OCI-LY3 (cell line): ENCODE measurements around the gene EYS.
"Not testable (repeated sequence)": the region's sequence is repeated elsewhere in the genome, so short reads cannot be mapped to it uniquely, and the experiment has no call there.

Experiments used
- H2AFZ ChIP-seq: fragments of 200-600, 300-600 bp; shearing (Covaris generic); 2 replicates; pipeline ENCODE4 v1.6.0; 2014; ENCODE audit warnings: antibody characterized with exemption, low read depth, low read length
- H3K27ac ChIP-seq: fragments of 200-600, 300-600 bp; sonication (generic); 2 replicates; pipeline ENCODE4 v1.5.1; 2014; ENCODE audit warnings: mild to moderate bottlenecking, low read length, moderate library complexity, mixed read lengths
- H3K27me3 ChIP-seq: fragments of 200-600, 300-600 bp; sonication (generic); 2 replicates; pipeline ENCODE4 v1.6.1; 2014; ENCODE audit warnings: low read depth, low read length, mixed read lengths
- H3K36me3 ChIP-seq: fragments of 200-600, 300-600 bp; sonication (generic); replicated peaks from 2 replicates; pipeline ENCODE3; 2014; ENCODE audit warnings: low read depth, low read length, mixed read lengths
- H3K4me1 ChIP-seq: fragments of 300-600, 200-600 bp; sonication (generic); 2 replicates; pipeline ENCODE4 v1.6.1; 2014; ENCODE audit warnings: low read length, mixed read lengths
- H3K4me2 ChIP-seq: fragments of 200-600, 300-600 bp; sonication (generic); 2 replicates; pipeline ENCODE4 v1.6.1; 2014; ENCODE audit warnings: low read length, mixed read lengths
- H3K4me3 ChIP-seq: fragments of 300-600, 200-600 bp; sonication (generic); 2 replicates; pipeline ENCODE4 v1.5.1; 2014; ENCODE audit warnings: antibody characterized with exemption, mild to moderate bottlenecking, low read length, moderate library complexity
- H3K79me2 ChIP-seq: fragments of 300-600, 200-600 bp; shearing (Covaris generic); 2 replicates; pipeline ENCODE4 v1.6.1; 2014; ENCODE audit warnings: mild to moderate bottlenecking, low read length, mixed read lengths
- H3K9ac ChIP-seq: fragments of 300-600, 200-600 bp; shearing (Covaris generic); 2 replicates; pipeline ENCODE4 v1.6.0; 2014; ENCODE audit warnings: mild to moderate bottlenecking, low read length, moderate library complexity
- H3K9me3 ChIP-seq: fragments of 200-600, 300-600 bp; shearing (Covaris generic); 2 replicates; pipeline ENCODE4 v1.6.1; 2014; ENCODE audit warnings: low read length, mixed read lengths; ENCODE audit not compliant: insufficient read depth
- H4K20me1 ChIP-seq: fragments of 200-600, 300-600 bp; sonication (generic); 2 replicates; pipeline ENCODE4 v1.6.1; 2016; ENCODE audit warnings: low read length, mixed read lengths; ENCODE audit not compliant: insufficient read depth
- EZH2phosphoT487 ChIP-seq: fragments of 200-600 bp; shearing (Covaris generic); IDR thresholded peaks from 2 replicates; pipeline ENCODE4 v1.6.1; 2018; ENCODE audit warnings: antibody characterized with exemption, mixed run types, low read depth
- TF ChIP-seq, protein P1 (sequence below): fragments of 200-600, 300-600 bp; sonication (generic); IDR thresholded peaks from 2 replicates; pipeline ENCODE4 v1.5.1; 2014; ENCODE audit warnings: antibody characterized with exemption, low read length, low read depth

The EYS gene

GRCh38 chr6:63940056-63940455, 1767.0 kb downstream of the EYS start:
- Histone ChIP-seq H3K27ac (no peak overlapping the region), H3K4me1 (no peaks in the 10 kb centered on the region), H3K36me3 (no peaks in the 10 kb centered on the region), H2AFZ (no peak overlapping the region), H3K79me2 (no peaks in the 10 kb centered on the region), H3K4me3 (no peak overlapping the region), H3K9me3 (no peaks in the 10 kb centered on the region), H4K20me1 (no peaks in the 10 kb centered on the region), H3K27me3 (no peaks in the 10 kb centered on the region), H3K4me2 (no peak overlapping the region), H3K9ac (no peak overlapping the region)
- TF ChIP-seq, protein P1, sequence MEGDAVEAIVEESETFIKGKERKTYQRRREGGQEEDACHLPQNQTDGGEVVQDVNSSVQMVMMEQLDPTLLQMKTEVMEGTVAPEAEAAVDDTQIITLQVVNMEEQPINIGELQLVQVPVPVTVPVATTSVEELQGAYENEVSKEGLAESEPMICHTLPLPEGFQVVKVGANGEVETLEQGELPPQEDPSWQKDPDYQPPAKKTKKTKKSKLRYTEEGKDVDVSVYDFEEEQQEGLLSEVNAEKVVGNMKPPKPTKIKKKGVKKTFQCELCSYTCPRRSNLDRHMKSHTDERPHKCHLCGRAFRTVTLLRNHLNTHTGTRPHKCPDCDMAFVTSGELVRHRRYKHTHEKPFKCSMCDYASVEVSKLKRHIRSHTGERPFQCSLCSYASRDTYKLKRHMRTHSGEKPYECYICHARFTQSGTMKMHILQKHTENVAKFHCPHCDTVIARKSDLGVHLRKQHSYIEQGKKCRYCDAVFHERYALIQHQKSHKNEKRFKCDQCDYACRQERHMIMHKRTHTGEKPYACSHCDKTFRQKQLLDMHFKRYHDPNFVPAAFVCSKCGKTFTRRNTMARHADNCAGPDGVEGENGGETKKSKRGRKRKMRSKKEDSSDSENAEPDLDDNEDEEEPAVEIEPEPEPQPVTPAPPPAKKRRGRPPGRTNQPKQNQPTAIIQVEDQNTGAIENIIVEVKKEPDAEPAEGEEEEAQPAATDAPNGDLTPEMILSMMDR: no peak
- no peak for TF ChIP-seq EZH2phosphoT487

GRCh38 chr6:63936399-63936798, 1770.6 kb downstream of the EYS start:
- no peak overlapping the region for H3K4me2 ChIP-seq
- H3K36me3 ChIP-seq: no peaks in the 10 kb centered on the region
- H3K27me3 ChIP-seq: no peaks in the 10 kb centered on the region
- H3K4me3 ChIP-seq: no peak overlapping the region
- H3K27ac ChIP-seq: no peak overlapping the region
- H3K9ac ChIP-seq: no peak overlapping the region
- H3K9me3 ChIP-seq: no peaks in the 10 kb centered on the region
- H2AFZ ChIP-seq: no peak overlapping the region
- TF ChIP-seq, protein P1: no peak
- TF ChIP-seq EZH2phosphoT487: no peak
- no peaks in the 10 kb centered on the region for H3K79me2 ChIP-seq
- H3K4me1 ChIP-seq: no peaks in the 10 kb centered on the region
- no peaks in the 10 kb centered on the region for H4K20me1 ChIP-seq

DNA sequence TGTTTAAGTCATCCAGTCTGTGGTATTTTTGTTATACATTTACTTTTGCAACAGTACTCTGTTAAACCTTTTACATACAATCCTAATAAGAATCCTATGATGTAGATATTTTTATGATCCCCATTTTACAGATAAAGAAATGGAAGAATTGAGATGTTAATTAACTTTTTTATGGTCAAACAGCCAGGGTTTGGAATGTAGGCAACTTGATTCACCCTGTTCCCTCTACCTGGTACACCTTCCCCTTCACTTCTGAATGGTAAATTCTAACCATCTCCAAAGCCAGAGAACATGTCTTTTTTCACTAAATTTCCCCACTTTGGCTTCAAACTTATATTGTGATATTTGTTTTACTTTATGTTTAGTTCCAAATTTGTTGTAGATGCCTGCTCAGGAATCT, 1771.3 kb downstream of the EYS start:
- no peak overlapping the region for H3K4me2 ChIP-seq
- no peak for TF ChIP-seq EZH2phosphoT487
- TF ChIP-seq, protein P1: no peak
- no peak overlapping the region for H3K27ac ChIP-seq
- H3K4me1 ChIP-seq: no peaks in the 10 kb centered on the region
- peak overlapping the region; percentile 34 for H2AFZ ChIP-seq
- no peaks in the 10 kb centered on the region for H3K9me3 ChIP-seq
- no peaks in the 10 kb centered on the region for H3K36me3 ChIP-seq
- H3K4me3 ChIP-seq: no peak overlapping the region
- no peaks in the 10 kb centered on the region for H4K20me1 ChIP-seq
- H3K9ac ChIP-seq: no peak overlapping the region
- H3K79me2 ChIP-seq: no peaks in the 10 kb centered on the region
- H3K27me3 ChIP-seq: no peaks in the 10 kb centered on the region

GRCh38 chr6:63933948-63934347, 1773.1 kb downstream of the EYS start:
- H3K36me3 ChIP-seq, H3K9me3 ChIP-seq, H3K9ac ChIP-seq, H3K4me2 ChIP-seq, H3K79me2 ChIP-seq, H2AFZ ChIP-seq, H3K27ac ChIP-seq, H3K27me3 ChIP-seq, H4K20me1 ChIP-seq, H3K4me1 ChIP-seq, H3K4me3 ChIP-seq: not testable (repeated sequence)

- no peak overlapping the region for H3K9ac ChIP-seq
- no peaks in the 10 kb centered on the region for H3K9me3 ChIP-seq
- no peaks in the 10 kb centered on the region for H4K20me1 ChIP-seq
- H3K36me3 ChIP-seq: no peaks in the 10 kb centered on the region
- no peaks in the 10 kb centered on the region for H3K79me2 ChIP-seq
- TF ChIP-seq, protein P1: no peak
- TF ChIP-seq EZH2phosphoT487: no peak
- no peak overlapping the region for H3K4me2 ChIP-seq
- no peaks in the 10 kb centered on the region for H3K4me1 ChIP-seq
- H2AFZ ChIP-seq: no peak overlapping the region
- no peak overlapping the region for H3K4me3 ChIP-seq
- H3K27ac ChIP-seq: no peak overlapping the region
- no peaks in the 10 kb centered on the region for H3K27me3 ChIP-seq
Measured at GRCh38 chr6:63930848-63931247, 1776.2 kb downstream of the EYS start.
